GM19023 (cell line): ENCODE data around the gene RPL10.

Source experiments
- ATAC-seq: cut with Tn5 transposase; IDR thresholded peaks from one replicate; pipeline ENCODE4 v1.9.1; 2021; ENCODE audit warnings: mild to moderate bottlenecking, moderate library complexity; ENCODE audit not compliant: unreplicated experiment

The RPL10 gene

GRCh38 chrX:154443992-154444754 is 46.0 kb downstream of the RPL10 start, which contains the start of gene FAM50A:
Gene FAM50A (plus strand): TSS chrX:154444141. CDS start chrX:154444236, 95 bp downstream.
- ATAC-seq, result peak; percentile 79

- no peak for ATAC-seq
These were observed 46.6 kb downstream of the RPL10 start for GRCh38 chrX:154444755-154445246.

GRCh38 chrX:154445776-154446175 is 47.6 kb downstream of the RPL10 start:
- ATAC-seq, result no peak

GRCh38 chrX:154446430-154446829 is 48.3 kb downstream of the RPL10 start:
- no peak for ATAC-seq

- no peak for ATAC-seq
These were observed 50.3 kb downstream of the RPL10 start for GRCh38 chrX:154448484-154448883.

- no peak for ATAC-seq
These were observed 51.4 kb downstream of the RPL10 start for GRCh38 chrX:154449618-154450017.

GRCh38 chrX:154450312-154450711 is 52.1 kb downstream of the RPL10 start:
- no peak for ATAC-seq
